Measurements from ENCODE around the gene VWC2L. TPM values are rescaled to one million over a fixed set of nuclear protein-coding genes. Genes with fewer than 3 reads are reported as not detected.

Gene VWC2L
- total and polyA plus RNA-seq, 10 of the 15 experiments (the other 5 are each of a cell fraction or from before 2014, with no cell fraction given): not detected

- TF ChIP-seq ZNF592 (IDR thresholded peaks at IDR 0.05): peak; percentile 19; the same call in 1 of the 2 replicates
Measured at GRCh38 chr2:214519258-214519818, 108.5 kb downstream of the VWC2L start (continued).

GRCh38 chr2:214529021-214529420, 118.2 kb downstream of the VWC2L start:
- Histone ChIP-seq H3K4me1 (ENCODE audit: control insufficient read depth, insufficient read depth, low read length) (no peaks in the 10 kb centered on the region), H2AFZ (ENCODE audit: control insufficient read depth, low read depth, low read length) (no peak overlapping the region), H3K4me2 (ENCODE audit: control insufficient read depth, insufficient read depth) (no peak overlapping the region), H3K9me3 (replicated peaks; ENCODE audit: control insufficient read depth, insufficient read depth, low read length) (no peaks in the 10 kb centered on the region), H4K20me1 (ENCODE audit: control insufficient read depth, insufficient read depth) (no peaks in the 10 kb centered on the region), H3K9ac (ENCODE audit: control insufficient read depth, insufficient read depth, low read length) (no peak overlapping the region), H3K27ac (ENCODE audit: control insufficient read depth, insufficient read depth) (no peak overlapping the region), H3K79me2 (ENCODE audit: control insufficient read depth, insufficient read depth, low read length) (no peaks in the 10 kb centered on the region), H3K27me3 (replicated peaks in 1 of 2; ENCODE audit: control insufficient read depth in 2 of 2, insufficient read depth in 2 of 2, low read length in 1 of 2) (no peaks in the 10 kb centered on the region), H3K4me3 (no peak overlapping the region), H3K36me3 (ENCODE audit: control insufficient read depth in 2 of 2, insufficient read depth in 2 of 2, low read length in 1 of 2) (no peaks in the 10 kb centered on the region)
- TF ChIP-seq NBN (IDR thresholded peaks at IDR 0.05) (no peak), ZNF207 (IDR thresholded peaks at IDR 0.05; ENCODE audit: borderline replicate concordance) (no peak), BACH1 (IDR thresholded peaks at IDR 0.05; ENCODE audit: borderline replicate concordance) (no peak)
- DNase-seq (ENCODE audit: low read depth, low spot score): no peak
- SMC1A ChIA-PET (ENCODE audit: uncharacterized antibody, unreplicated experiment): no interaction called here
- 22% methylated on average over 5 of the region's 5 CpGs for WGBS (ENCODE audit: insufficient coverage, insufficient replicate concordance, low lambda C conversion rate, missing lambda C conversion rate)
- CTCF ChIA-PET: no interaction called here
- intact Hi-C loops (cut with micrococcal nuclease; ENCODE audit: unreplicated experiment) (no loop called here), in situ Hi-C loops (cut with MboI) (no loop called here)
- FAIRE-seq: no peak
- RAD21 ChIA-PET (ENCODE audit: unreplicated experiment): no interaction called here
- BruUV-seq (replicated peaks): no TSS peak
- POLR2A ChIA-PET: no interaction called here
- ATAC-seq: no peak
